GM04503 (cell line): ENCODE data around the gene MAMDC2.
"Not testable (repeated sequence)": the region's sequence is repeated elsewhere in the genome, so short reads cannot be mapped to it uniquely, and the experiment has no call there.

Experiments
- DNase-seq: peaks from one replicate; pipeline ENCODE4 v3.0.0-alpha.2; 2012; ENCODE audit warnings: low read depth

Gene MAMDC2

GRCh38 chr9:70038171-70038621 is 5.5 kb upstream of the MAMDC2 start:
- DNase-seq, result not testable (repeated sequence)

DNA sequence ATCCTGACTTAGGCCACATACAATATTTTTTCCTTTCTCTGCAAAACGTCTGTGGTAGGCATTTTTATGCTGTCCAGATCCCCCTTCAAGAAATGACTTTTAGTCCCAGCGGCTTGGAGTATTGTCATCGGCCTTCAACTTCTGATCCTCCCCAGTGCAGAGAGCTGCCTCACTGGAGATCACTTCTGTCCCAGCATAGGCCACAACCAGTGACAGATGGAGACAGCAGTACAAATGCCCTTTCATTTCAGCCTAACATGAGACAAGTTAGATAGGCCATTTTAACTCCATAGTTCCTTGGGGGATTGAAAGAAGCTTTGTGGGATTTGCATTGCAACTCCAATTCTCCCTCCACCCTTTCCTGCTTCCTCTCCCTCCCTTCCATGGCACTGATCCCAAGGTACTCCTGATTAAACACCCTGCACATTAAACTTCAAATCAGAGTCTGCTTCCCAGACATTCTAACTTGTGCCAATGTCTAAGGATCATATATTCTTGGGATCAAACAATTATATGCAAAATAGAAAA is 3.2 kb upstream of the MAMDC2 start:
- no peak for DNase-seq

DNA sequence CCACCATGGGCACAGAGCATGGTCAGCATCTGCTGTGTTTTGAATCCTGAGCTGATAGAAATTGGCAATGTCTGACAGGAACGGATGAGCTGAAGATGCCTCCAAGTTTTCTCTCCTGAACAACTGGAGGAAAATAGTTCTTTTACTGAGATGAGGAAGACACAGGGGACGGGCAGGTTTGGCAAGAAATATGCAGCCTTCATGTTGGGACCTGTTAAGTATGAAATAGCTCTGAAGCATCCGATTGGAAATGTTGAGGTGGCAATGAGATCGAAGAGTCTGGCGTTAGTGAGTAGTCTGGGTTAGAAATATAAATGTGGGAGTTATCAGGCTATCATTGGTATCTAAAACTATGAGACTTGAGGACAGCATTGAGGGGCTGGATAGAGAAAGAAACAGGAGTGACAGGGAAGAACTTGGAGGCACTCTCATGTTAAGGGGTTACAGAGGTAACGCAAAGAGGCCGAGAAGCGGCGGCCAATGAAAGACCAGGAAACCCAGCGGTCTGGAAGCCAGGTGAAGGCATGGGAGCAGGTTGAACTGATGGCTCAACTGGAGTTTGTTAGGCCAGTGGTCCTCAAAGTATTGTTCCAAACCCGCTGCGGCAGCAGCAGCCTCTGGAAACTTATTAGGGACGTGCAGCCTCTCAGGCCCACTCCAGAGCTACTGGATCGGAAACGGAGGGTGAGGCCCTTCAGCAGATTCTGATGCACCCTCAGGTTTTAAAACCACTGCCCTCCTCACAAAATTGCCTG is 1.0 kb upstream of the MAMDC2 start:
- no peak for DNase-seq

- DNase-seq, result no peak
These were observed 363 bp upstream of the MAMDC2 start for GRCh38 chr9:70043285-70043684.

DNA sequence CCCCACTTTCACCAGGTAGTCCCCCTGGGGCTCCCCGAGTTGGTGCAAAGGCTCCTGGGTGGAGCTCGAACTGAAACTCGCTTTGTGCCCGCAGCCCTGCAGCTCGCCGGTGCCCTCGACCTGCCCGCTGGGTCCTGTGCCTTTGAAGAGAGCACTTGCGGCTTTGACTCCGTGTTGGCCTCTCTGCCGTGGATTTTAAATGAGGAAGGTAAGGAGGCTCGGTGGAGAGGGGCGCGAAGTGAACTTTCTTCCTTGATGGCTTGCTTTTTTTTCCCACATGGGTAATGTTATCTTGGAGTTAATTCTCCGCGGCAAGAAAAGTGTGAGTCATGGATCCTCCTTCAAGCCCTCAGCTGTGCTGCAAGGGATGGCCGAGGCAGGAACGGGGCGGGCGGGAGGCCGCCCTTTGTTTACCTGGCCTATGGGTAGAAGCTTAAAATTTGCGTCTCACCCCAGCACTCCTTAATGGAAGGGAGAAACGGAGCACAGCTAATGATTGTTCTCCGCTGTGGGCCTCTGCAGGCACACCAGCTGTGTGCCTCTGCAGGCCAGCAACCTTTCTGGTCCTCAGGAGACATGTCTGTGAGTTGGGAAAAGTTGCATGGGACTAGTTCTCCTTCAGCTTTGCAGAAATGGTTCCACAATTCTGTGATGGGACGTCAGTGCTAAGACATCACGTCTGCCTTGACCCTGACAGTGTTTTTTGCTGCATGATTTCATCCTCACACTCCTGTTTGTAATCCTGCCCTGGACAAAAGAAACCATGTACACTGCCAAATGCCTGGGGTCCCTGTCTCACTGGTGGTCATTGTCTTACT is 1.1 kb downstream of the MAMDC2 start:
- DNase-seq, result no peak

- DNase-seq, result no peak
These were observed 1.8 kb downstream of the MAMDC2 start for GRCh38 chr9:70045452-70045851.

DNA sequence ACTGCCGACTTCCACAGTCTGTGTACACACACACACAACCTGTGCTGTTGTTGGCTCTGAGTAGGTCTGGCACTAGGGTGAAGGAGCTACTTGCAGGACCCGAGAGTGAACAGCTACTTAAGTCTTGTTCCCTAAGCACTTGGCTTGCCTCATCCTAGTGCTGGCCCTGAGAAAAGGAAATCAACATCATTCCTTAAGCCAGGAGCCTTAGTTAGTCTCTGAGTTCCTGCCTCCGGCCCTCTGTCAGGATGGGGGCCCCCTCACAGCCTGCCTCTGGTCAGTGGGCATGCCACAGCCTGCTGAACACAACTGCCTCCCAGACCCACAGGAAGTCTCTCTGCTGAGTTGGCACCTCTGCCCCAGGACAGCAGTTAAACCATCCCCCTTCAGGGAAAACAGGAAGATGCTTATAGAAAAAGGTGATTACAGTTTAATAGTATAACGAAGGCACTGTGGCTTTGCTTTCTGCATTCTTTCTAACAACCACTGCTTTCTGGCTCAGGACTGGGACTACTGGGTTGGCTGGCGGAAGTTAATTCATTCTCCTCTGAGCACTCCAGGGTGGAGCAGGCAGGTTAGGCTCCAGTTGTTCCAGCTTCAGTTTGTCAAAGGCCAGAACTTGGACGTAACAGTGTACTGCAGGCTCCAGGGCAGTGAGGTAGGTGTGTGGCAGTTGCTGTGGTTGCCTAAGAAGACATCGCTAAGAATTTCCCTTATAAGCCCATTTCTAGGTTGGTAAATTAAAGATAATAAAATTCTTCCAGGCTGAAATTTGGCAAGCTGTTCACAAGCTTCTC is 2.8 kb downstream of the MAMDC2 start:
- DNase-seq, result no peak

GRCh38 chr9:70049236-70049635 is 5.6 kb downstream of the MAMDC2 start:
- DNase-seq, result no peak

DNA sequence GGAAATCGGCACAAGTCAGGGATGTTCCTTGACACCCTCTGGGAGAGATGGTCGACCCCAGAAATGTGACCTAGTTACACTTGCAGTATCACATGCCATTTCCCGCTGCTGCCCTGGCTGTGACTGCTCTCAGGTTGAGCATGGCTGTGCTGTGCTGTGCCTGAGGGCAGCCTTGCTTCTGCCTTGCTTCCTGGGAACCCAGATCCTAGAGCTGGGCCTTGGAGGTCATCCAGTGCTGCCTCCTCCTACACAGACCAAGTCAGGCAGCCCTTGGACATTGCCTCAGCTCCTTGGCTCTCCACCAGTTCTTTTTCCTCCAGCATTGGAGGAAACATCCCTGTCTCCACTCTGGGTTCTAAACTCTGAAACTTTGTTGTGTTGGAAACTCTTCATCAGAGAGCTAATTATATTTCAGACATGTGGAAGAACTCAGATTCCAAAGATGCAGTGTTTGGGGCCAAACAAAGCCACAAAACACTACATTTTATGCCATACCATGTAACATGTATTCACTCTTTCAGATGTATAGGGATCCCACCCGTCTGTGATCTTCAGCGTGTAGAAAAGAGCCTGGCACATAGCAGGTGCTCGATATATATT is 6.1 kb downstream of the MAMDC2 start:
- DNase-seq, result no peak

DNA sequence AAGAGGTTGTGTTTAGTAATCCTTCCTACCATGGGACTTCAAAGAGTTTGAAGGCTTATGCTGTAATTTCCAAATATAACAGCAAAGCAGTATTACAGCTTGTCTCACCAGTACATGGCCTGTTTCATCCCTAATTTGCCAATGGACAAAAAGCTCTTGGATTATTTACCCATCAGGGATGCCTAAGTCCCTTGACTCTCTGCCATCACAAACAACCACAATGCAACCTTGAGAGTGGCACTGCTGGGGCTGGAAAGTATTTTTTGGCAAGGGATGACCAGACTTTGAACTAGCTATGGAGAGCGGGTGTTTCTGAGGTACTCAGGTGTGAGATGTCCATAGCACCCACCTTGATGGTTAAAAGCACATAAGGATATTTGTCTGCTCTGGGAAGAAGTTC is 9.1 kb downstream of the MAMDC2 start:
- DNase-seq, result no peak

GRCh38 chr9:70053864-70054263 is 10.2 kb downstream of the MAMDC2 start:
- no peak for DNase-seq

DNA sequence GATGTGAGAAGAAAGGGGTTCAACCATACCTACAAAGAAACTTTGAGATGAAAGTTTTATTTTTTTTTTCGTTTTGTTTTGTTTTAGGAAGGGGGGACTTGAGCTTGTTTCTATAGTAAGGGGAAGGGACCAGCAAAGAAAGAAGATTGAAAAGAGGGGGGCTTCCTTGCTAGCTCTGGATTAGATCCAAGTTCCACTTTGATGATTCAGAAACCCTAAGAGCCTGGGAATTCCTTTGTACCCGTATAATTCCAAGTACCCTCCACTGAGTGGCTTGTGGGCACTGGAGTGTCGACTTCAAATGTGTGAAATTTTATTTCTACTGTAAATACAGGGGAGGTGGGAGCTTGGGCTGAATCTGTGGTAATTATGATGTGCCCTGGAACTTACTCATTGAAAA is 10.9 kb downstream of the MAMDC2 start:
- DNase-seq, result no peak

DNA sequence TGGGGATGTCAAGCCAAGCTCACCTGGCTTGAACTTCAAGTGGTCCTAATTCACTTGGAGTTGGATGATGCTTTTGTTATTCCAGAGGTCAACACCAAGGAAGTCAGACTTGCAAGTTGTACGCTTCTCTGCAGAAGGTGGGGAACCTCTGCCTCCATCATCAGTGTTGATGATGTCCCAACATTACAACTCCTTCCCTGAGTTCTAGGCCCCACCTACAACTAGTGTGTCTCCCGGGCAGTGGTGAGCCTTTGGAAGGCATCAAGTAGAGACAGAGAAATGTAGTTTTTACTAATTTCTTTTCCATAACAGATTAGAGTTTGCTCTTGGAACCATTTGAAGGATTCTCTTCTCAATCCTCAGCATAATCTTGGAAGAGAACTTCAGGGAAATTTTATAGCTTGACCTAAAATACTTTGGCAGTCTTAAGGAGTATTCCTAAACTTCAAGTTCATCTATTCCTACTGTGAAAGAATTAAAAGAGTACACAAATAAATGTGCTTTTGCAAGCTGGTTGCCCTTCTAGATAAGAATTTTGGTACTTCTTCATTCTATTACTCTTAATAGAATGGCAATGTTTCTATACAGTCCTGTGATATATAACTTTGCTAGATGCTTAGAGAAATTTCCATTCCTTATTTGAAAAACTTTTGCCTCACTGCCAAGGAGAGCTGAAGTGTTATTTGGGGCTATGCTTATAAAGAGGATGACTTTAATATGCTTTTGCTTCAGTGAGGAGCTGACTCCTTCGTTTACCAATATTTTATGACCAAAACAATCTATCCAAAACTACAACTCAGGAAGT is 12.0 kb downstream of the MAMDC2 start:
- DNase-seq, result no peak

DNA sequence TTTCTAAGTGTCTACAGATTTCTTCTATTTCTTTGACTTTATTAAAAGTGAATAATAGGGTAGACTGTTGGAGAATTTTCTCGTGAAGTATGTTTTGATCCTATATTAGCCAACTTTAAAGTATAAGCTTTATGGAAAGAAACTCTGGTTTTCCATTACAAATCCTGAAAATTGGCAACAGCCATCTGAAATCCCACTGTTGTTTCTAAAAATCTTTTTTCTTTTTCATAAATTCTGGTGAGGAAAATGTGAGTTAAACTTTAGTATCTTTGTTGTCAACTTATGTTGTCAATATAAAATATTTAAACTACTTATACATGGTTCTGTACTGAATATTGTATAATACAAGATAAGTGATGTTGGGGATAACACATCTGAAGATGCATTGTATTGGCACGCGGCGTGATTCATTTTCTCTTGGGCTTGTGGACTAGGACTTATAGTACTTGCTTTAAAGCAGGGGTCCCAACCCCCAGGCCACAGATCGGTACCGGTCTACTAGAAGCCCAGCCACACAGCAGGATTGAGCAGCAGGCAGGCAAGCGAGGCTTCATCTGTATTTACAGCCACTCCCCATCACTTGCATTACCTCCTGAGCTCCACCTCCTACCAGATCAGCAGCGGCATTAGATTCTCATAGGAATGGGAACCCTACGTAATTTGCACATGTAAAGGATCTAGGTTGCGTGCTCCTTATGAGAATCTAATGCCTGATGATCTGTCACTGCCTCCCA is 12.7 kb downstream of the MAMDC2 start:
- no peak for DNase-seq

- no peak for DNase-seq
These were observed 15.0 kb downstream of the MAMDC2 start for GRCh38 chr9:70058569-70059116.

GRCh38 chr9:70060148-70060882 is 16.7 kb downstream of the MAMDC2 start:
- DNase-seq, result no peak

GRCh38 chr9:70060883-70061507 is 17.3 kb downstream of the MAMDC2 start:
- DNase-seq, result no peak

DNA sequence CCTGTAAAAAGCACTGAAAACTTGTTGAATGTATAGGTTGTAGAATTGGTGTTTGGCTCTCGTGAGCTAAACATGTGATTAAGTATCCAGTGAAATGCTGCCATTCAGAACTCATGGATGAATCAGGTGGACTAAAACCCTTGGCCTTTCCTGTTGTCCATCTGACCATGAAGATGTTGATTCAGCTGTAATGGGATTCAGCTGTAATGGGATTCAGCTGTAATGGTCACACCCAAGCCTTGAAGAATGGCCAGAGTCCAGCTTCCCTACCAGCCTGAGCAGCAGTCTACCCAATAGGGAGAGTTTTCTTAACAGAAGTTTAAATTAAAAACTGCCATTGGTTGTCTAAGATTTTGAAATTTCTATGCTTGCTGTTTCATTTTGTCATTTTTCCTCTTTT is 18.1 kb downstream of the MAMDC2 start:
- DNase-seq, result no peak

GRCh38 chr9:70064496-70064895 is 20.8 kb downstream of the MAMDC2 start:
- no peak for DNase-seq
